H1 (cell line): Measurements from ENCODE around the gene MYADM. TPM values are rescaled to one million over a fixed set of nuclear protein-coding genes. Genes with fewer than 3 reads are reported as not detected.
A peak's percentile ranks its signal among the peaks of the same experiment; 100 is the strongest.

Source experiments
- CTCF ChIA-PET: fragments of 300-600 bp; sonication (Branson Sonifier 250); formaldehyde crosslinking; loops from one replicate; lab custom pipeline; 2021; ENCODE audit not compliant: partially characterized antibody; lab: Charles Lee
- POLR2A ChIA-PET: fragments of 300-600 bp; sonication (Branson Sonifier 250); formaldehyde crosslinking; loops from one replicate; lab custom pipeline; 2021; ENCODE audit warnings: inconsistent platforms; ENCODE audit not compliant: partially characterized antibody; lab: Charles Lee
- DNase-seq, 2 experiments: peaks; one replicate each; pipeline versions ENCODE4 v3.0.0 to v3.0.0-alpha.2; 2010 to 2022; ENCODE audit warnings: low spot score in 2 of 2, low read depth in 1 of 2, mixed read lengths in 1 of 2
- FAIRE-seq: peaks from 2 replicates; lab custom pipeline; 2011; peaks lifted over from hg19 to GRCh38; lab: Jason Lieb, UNC
- H2AFZ ChIP-seq: 2 replicates; pipeline ENCODE4 v1.8.1; 2012; ENCODE audit warnings: low read length, inconsistent platforms
- H2AK5ac ChIP-seq: 2 replicates; pipeline ENCODE4 v1.6.1; 2013; ENCODE audit warnings: low read depth, low read length
- H2BK120ac ChIP-seq: replicated peaks from 2 replicates; pipeline ENCODE3; 2013; ENCODE audit warnings: low read depth, low read length, inconsistent platforms
- H2BK12ac ChIP-seq: 2 replicates; pipeline ENCODE4 v1.6.1; 2013; ENCODE audit warnings: low read depth, low read length
- H2BK15ac ChIP-seq: 2 replicates; pipeline ENCODE4 v1.6.1; 2013; ENCODE audit warnings: low read length
- H2BK20ac ChIP-seq: 2 replicates; pipeline ENCODE4 v1.6.1; 2013; ENCODE audit warnings: low read length
- H2BK5ac ChIP-seq: 2 replicates; pipeline ENCODE4 v1.6.1; 2013; ENCODE audit warnings: low read depth, low read length
- H3K14ac ChIP-seq: 2 replicates; pipeline ENCODE4 v1.6.1; 2013; ENCODE audit warnings: inconsistent platforms; ENCODE audit not compliant: insufficient read length
- H3K18ac ChIP-seq: 2 replicates; pipeline ENCODE4 v1.6.1; 2013; ENCODE audit warnings: low read length; ENCODE audit errors: extremely low read depth
- H3K23ac ChIP-seq: 2 replicates; pipeline ENCODE4 v1.6.1; 2013; ENCODE audit warnings: inconsistent platforms; ENCODE audit not compliant: insufficient read length
- H3K23me2 ChIP-seq: 2 replicates; pipeline ENCODE4 v1.6.1; 2013; ENCODE audit warnings: low read depth, low read length
- H3K27ac ChIP-seq: 2 replicates; pipeline ENCODE4 v1.6.1; 2011; ENCODE audit warnings: low read depth, low read length, inconsistent platforms
- H3K27me3 ChIP-seq, 4 experiments: replicated peaks in 1 of 4; 1 replicate in 1 of 4; 2 replicates in 3 of 4; pipeline versions ENCODE4 v1.6.1 to v1.8.1; 2011 to 2013; ENCODE audit warnings: low read length in 3 of 4, mild to moderate bottlenecking in 3 of 4, inconsistent platforms in 2 of 4, mixed read lengths in 2 of 4, moderate library complexity in 1 of 4; ENCODE audit not compliant: control insufficient read depth in 3 of 4, insufficient read depth in 3 of 4; ENCODE audit errors: extremely low read depth in 1 of 4
- H3K36me3 ChIP-seq, 4 experiments: 2 replicates each; pipeline versions ENCODE4 v1.6.1 to v1.8.1; 2011 to 2013; ENCODE audit warnings: mild to moderate bottlenecking in 4 of 4, low read length in 3 of 4, moderate library complexity in 2 of 4, control low read depth in 1 of 4, inconsistent platforms in 1 of 4; ENCODE audit not compliant: insufficient read depth in 4 of 4, control insufficient read depth in 2 of 4
- H3K4ac ChIP-seq: replicated peaks from 2 replicates; pipeline ENCODE3; 2013; ENCODE audit warnings: low read length, low read depth, mixed read lengths, inconsistent platforms; ENCODE audit not compliant: insufficient read length
- H3K4me1 ChIP-seq, 4 experiments: replicated peaks in 1 of 4; 1 replicate in 1 of 4; 2 replicates in 3 of 4; pipeline versions ENCODE4 v1.6.1 to v1.8.1; 2011 to 2013; ENCODE audit warnings: low read length in 3 of 4, inconsistent platforms in 2 of 4, mixed read lengths in 1 of 4; ENCODE audit not compliant: insufficient read depth in 4 of 4, control insufficient read depth in 3 of 4
- H3K4me2 ChIP-seq, 2 experiments: 2 replicates each; pipeline versions ENCODE4 v1.6.1 to v1.8.1; 2011 to 2013; ENCODE audit warnings: low read depth in 2 of 2, low read length in 2 of 2, control low read depth in 1 of 2, inconsistent platforms in 1 of 2, mild to moderate bottlenecking in 1 of 2; ENCODE audit not compliant: insufficient read depth in 1 of 2
- H3K4me3 ChIP-seq, 4 experiments: fragments of 200-600, 300-600 bp in 1 of 4; sonication (generic), shearing (Covaris generic), sonication (Bioruptor Twin) in 1 of 4; 2 replicates each; pipeline versions ENCODE4 v1.5.1 to v1.8.1; 2011 to 2016; ENCODE audit warnings: low read length in 4 of 4, low read depth in 3 of 4, control low read depth in 2 of 4, inconsistent platforms in 2 of 4, mild to moderate bottlenecking in 2 of 4, mixed read lengths in 1 of 4, moderate library complexity in 1 of 4; ENCODE audit not compliant: insufficient read depth in 2 of 4; ENCODE audit errors: extremely low read depth in 1 of 4
- H3K56ac ChIP-seq: replicated peaks from 2 replicates; pipeline ENCODE3; 2013; ENCODE audit warnings: low read depth, mild to moderate bottlenecking, mixed read lengths, low read length, inconsistent platforms; ENCODE audit not compliant: insufficient read length
- H3K79me1 ChIP-seq: 2 replicates; pipeline ENCODE4 v1.6.1; 2013; ENCODE audit warnings: low read depth, low read length, control low read depth
- H3K79me2 ChIP-seq, 2 experiments: 2 replicates each; pipeline versions ENCODE4 v1.6.1 to v1.8.1; 2012 to 2013; ENCODE audit warnings: low read length in 2 of 2, mild to moderate bottlenecking in 2 of 2, inconsistent platforms in 1 of 2; ENCODE audit not compliant: insufficient read depth in 2 of 2, control insufficient read depth in 1 of 2
- H3K9ac ChIP-seq, 4 experiments: replicated peaks in 1 of 4; 1 replicate in 1 of 4; 2 replicates in 3 of 4; pipeline versions ENCODE4 v1.6.1 to v1.8.1; 2011 to 2013; ENCODE audit warnings: low read depth in 3 of 4, low read length in 3 of 4, control low read depth in 2 of 4, mild to moderate bottlenecking in 2 of 4, moderate library complexity in 2 of 4, inconsistent platforms in 1 of 4; ENCODE audit errors: extremely low read depth in 1 of 4
- H3K9me3 ChIP-seq, 2 experiments: 2 replicates each; pipeline versions ENCODE4 v1.6.1 to v1.8.1; 2012 to 2013; ENCODE audit warnings: mild to moderate bottlenecking in 2 of 2, moderate library complexity in 2 of 2, control low read depth in 1 of 2, inconsistent platforms in 1 of 2, low read depth in 1 of 2, low read length in 1 of 2, mixed read lengths in 1 of 2; ENCODE audit not compliant: insufficient read depth in 2 of 2
- H4K20me1 ChIP-seq, 2 experiments: replicated peaks in 1 of 2; 2 replicates each; pipeline versions ENCODE3 to v1.8.1; 2011 to 2013; ENCODE audit warnings: inconsistent platforms in 2 of 2, low read length in 2 of 2, mild to moderate bottlenecking in 1 of 2; ENCODE audit not compliant: insufficient read depth in 2 of 2, control insufficient read depth in 1 of 2
- H4K5ac ChIP-seq: 2 replicates; pipeline ENCODE4 v1.6.1; 2013; ENCODE audit warnings: low read length, low read depth, mixed read lengths, inconsistent platforms; ENCODE audit not compliant: insufficient read length
- H4K8ac ChIP-seq: 2 replicates; pipeline ENCODE4 v1.8.0; 2013; ENCODE audit warnings: mild to moderate bottlenecking, moderate library complexity, low read length, inconsistent platforms; ENCODE audit not compliant: insufficient read depth; ENCODE audit errors: extremely low read depth
- H4K91ac ChIP-seq: replicated peaks from 2 replicates; pipeline ENCODE3; 2013; ENCODE audit warnings: low read length, mixed read lengths, inconsistent platforms; ENCODE audit not compliant: insufficient read length
- CHD2 ChIP-seq: IDR thresholded peaks from 2 replicates; pipeline ENCODE4 v1.6.1; 2012; ENCODE audit warnings: low read length, improper control_type of control experiment
- NANOG ChIP-seq: IDR thresholded peaks from 2 replicates; pipeline ENCODE4 v1.6.1; 2011; ENCODE audit warnings: low read length, low read depth, mild to moderate bottlenecking, inconsistent platforms; ENCODE audit not compliant: insufficient read depth, poor library complexity, severe bottlenecking
- SP2 ChIP-seq: IDR thresholded peaks from 2 replicates; pipeline ENCODE4 v1.6.1; 2012; ENCODE audit warnings: mild to moderate bottlenecking, low read length, inconsistent platforms
- WGBS, 2 experiments: shearing (Covaris generic) in 1 of 2; methylation state at CpG; one replicate each; pipeline versions ENCODE4 v1.1.6 to v1.1.7; 2013 to 2015; ENCODE audit warnings: low lambda C conversion rate in 2 of 2, mixed read lengths in 2 of 2, inconsistent platforms in 1 of 2, low coverage in 1 of 2, missing lambda C conversion rate in 1 of 2; ENCODE audit not compliant: insufficient replicate concordance in 2 of 2, insufficient coverage in 1 of 2, insufficient read length in 1 of 2; ENCODE audit errors: extremely low coverage in 1 of 2, missing lambda C conversion rate in 1 of 2; 5-methylcytosine and 5-hydroxymethylcytosine counted together
- polyA plus RNA-seq, 7 experiments: library from polyadenylated mRNA; depleted of rRNA in 3 of 7; stranded (reverse) in 5 of 7; unstranded in 2 of 7; fragments of >200 nt in 5 of 7; fragments of 200-250 nt in 2 of 7; gene quantifications; 1 replicate in 5 of 7; 2 replicates in 1 of 7; 4 replicates in 1 of 7; pipeline versions ENCODE4 v1.2.1 to v1.2.3, GENCODE V29; 2011 to 2013; ENCODE audit warnings: missing spikeins in 2 of 7, mixed read lengths in 2 of 7
- total RNA-seq: library from RNA; stranded (reverse); fragmentation: NEBNext Ultra II Directional; extraction: Animal tissue kit (Norgen Biotek cat#: 25700); gene quantifications from 2 replicates; pipeline ENCODE4 v1.2.1, GENCODE V29; 2021
- TF ChIP-seq, protein P1 (sequence below): IDR thresholded peaks from 2 replicates; pipeline ENCODE4 v1.6.1; 2012; ENCODE audit warnings: low read length, inconsistent platforms

The MYADM gene
- total and polyA plus RNA-seq, 2 of the 8 experiments (the other 6 are each of a cell fraction or from before 2014, with no cell fraction given) = 70.1 to 74.2 TPM

DNA sequence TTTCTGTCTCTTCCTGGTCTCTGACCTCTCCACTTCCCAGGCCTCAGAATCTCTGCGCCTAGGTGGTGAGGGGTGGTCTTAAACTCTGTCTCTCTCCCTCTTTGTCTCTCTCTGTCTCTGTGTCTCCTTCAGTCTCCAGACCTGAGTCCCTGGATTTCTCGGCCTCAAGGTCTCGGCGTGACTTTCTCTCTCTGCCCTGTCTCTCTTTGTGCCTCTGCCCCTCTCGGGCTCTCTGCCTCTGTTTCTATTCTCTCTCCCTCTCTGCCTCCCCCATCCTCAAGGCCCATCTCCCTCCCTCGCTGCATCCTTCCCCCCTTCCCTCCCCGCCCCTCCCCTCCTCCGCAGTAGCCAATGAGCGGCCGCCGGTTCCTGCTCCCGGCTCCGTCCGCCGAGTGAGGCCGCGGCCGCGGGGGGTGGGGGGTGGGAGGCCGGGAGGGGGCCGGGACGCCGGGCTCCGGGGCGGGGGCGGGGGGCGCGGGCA is 41.3 kb downstream of the MYADM start, which contains the start of gene CACNG7:
Gene CACNG7, plus strand, starts transcription at position 344 of the 481 bp plus-strand sequence. CDS start 3,554 bp downstream, outside the sequence.
- Histone ChIP-seq H2BK20ac (peak within 1 kb of the TSS; percentile 72; the same call in 1 of the 2 replicates), H3K14ac (no peak within 1 kb of the TSS), H3K27ac (no peak within 1 kb of the TSS), H3K27me3 (peaks cover 0 to 23% (median 14%) of the 10 kb centered on the region in 4 experiments; a peak in 5 of 7 replicates), H4K5ac (peak within 1 kb of the TSS; percentile 10), H3K9ac (peak within 1 kb of the TSS; percentile 36 to 58 (median 41); a peak in 6 of 7 replicates), H4K8ac (peak within 1 kb of the TSS; percentile 40; the same call in 1 of the 2 replicates), H4K91ac (peak within 1 kb of the TSS; percentile 68), H4K20me1 (peaks cover 6 to 10% of the 10 kb centered on the region in 2 experiments), H2BK12ac (peak within 1 kb of the TSS; percentile 60; the same call in 1 of the 2 replicates), H2BK5ac (peak within 1 kb of the TSS; percentile 77; the same call in 1 of the 2 replicates), H3K23ac (no peak within 1 kb of the TSS), H3K36me3 (peaks cover 0 to 3% (median 0%) of the 10 kb centered on the region in 4 experiments; a peak in 1 of 8 replicates), H3K79me2 (peaks cover 0 to 18% of the 10 kb centered on the region in 2 experiments; a peak in 3 of 4 replicates), H3K9me3 (no peaks in the 10 kb centered on the region), H3K4ac (peak within 1 kb of the TSS; percentile 30), H3K23me2 (peaks cover 22% of the 10 kb centered on the region), H2AFZ (peak within 1 kb of the TSS; percentile 79; the same call in 1 of the 2 replicates), H3K4me3 (peak within 1 kb of the TSS; percentile 75 to 98 (median 84)), H2AK5ac (peak within 1 kb of the TSS; percentile 93; the same call in 1 of the 2 replicates), H3K56ac (peak within 1 kb of the TSS; percentile 10), H2BK120ac (peak within 1 kb of the TSS; percentile 3), H3K79me1 (peaks cover 6% of the 10 kb centered on the region), H3K4me1 (peaks cover 0 to 14% (median 4%) of the 10 kb centered on the region in 4 experiments; a peak in 5 of 7 replicates), H3K18ac (peak within 1 kb of the TSS; percentile 95; the same call in 1 of the 2 replicates), H3K4me2 (peak within 1 kb of the TSS; percentile 87 to 95), H2BK15ac (no peak within 1 kb of the TSS)
- no peak for FAIRE-seq
- ChIA-PET CTCF (interaction anchor here (1.0 to 2.9 kb wide), 3 partner anchors 33 to 117 kb away, joined by 3 to 31 read pairs (median 17); no protein-coding TSS in a partner anchor), POLR2A (interaction anchor here (1.4 to 2.8 kb wide), 6 partner anchors 9 to 72 kb away, joined by 3 to 17 read pairs (median 10); partner anchors contain the start of gene PRKCG)
- TF ChIP-seq SP2 = no peak
- no peak for TF ChIP-seq CHD2
- TF ChIP-seq NANOG = no peak
- TF ChIP-seq, protein P1, sequence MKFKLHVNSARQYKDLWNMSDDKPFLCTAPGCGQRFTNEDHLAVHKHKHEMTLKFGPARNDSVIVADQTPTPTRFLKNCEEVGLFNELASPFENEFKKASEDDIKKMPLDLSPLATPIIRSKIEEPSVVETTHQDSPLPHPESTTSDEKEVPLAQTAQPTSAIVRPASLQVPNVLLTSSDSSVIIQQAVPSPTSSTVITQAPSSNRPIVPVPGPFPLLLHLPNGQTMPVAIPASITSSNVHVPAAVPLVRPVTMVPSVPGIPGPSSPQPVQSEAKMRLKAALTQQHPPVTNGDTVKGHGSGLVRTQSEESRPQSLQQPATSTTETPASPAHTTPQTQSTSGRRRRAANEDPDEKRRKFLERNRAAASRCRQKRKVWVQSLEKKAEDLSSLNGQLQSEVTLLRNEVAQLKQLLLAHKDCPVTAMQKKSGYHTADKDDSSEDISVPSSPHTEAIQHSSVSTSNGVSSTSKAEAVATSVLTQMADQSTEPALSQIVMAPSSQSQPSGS = no peak
- no peak for DNase-seq
- WGBS, 2 experiments = 0% methylated on average over 2 of the region's 28 CpGs; no CpG with 5 or more reads in 1 of the 2 experiments
